NOMO-1 treated with dmso at 0.1 percent for 144 hours (cell line): ENCODE data around the gene CIAPIN1.

Experiments
- DNase-seq: peaks from one replicate; lab custom pipeline; 2025; ENCODE audit not compliant: unreplicated experiment; lab: John Stamatoyannopoulos, UW

The CIAPIN1 gene

DNA sequence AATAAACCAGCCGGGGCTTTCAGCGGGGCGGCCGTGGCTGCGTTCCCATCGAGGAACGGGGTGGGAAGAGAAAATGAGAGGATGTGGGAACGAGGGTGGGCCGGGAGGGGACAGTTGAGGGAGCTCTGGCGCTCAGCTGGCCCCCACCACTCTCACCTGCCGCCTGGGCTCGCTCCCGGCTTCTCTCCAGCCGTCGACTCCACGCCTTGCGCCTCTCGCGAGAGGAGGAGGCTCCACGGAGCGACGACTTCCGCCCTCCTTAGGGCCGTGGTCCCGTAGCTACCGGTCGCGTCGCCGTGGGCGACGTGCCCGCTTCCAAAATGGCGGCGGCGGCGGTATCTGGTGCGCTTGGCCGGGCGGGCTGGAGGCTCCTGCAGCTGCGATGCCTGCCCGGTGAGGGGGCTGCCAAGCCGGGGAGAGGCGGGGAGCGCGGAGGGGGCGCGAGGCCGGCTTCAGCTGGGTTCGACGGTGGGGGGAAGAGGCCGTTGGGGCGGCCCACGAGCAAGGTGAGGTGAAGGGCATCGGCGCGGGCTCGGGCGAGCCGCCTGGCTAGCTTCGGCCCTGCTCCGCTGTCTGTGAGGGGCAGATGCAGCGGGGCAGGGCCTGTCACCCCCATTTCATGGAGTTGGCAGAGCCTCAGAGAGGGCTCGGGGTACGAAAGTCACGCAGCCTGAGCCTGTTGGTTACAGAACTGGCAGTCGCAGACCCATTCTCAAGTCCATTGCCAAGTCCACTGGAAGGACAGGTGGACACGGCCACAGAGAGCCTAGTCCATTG lies at the start of gene CIAPIN1, which contains the start of gene COQ9:
TSS of gene CIAPIN1 (minus strand) at position 200 of the 777 bp plus-strand sequence. CDS start 6,457 bp downstream, outside the sequence.
TSS of gene COQ9 (plus strand) at position 294 of the 777 bp plus-strand sequence. CDS start at position 321, 27 bp downstream.
- peak; percentile 84 for DNase-seq

DNA sequence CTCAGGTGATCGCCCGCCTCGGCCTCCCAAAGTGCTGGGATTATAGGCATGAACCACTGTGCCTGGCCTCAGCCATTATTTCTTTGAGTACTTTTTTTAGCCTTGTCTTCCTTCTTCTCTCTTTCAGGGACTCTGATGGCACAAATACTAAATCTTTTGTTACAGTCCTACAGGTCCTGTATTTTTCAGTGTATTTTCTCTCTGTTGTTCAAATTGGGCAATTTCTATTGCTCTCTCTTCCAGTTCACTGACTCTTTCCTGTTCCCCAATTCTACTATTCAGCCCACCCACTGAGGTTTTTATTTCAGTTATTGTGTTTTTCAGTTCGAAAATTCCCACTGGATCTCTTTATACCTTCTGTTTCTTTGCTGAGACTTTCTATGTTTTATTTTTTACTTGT lies 46.6 kb upstream of the CIAPIN1 start:
- DNase-seq = no peak

DNA sequence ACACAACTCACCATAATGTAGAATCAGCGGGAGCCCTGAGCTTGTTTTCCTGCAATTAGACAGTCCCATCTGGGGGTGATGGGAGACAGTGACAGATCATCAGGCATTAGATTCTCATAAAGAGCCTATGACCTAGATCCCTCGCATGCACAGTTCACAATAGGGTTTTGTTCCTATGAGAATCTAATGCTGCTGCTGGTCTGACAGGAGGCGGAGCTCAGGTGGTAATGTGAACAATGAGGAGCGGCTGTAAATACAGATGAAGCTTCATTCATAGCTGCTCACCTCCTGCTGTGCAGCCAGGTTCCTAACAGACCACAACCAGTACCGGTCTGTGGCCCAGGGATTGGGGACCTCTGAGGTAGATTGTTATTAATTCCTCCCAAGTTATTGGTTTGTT lies 42.0 kb upstream of the CIAPIN1 start:
- no peak for DNase-seq

GRCh38 chr16:57486858-57487834 lies 40.0 kb upstream of the CIAPIN1 start:
- no peak for DNase-seq

DNA sequence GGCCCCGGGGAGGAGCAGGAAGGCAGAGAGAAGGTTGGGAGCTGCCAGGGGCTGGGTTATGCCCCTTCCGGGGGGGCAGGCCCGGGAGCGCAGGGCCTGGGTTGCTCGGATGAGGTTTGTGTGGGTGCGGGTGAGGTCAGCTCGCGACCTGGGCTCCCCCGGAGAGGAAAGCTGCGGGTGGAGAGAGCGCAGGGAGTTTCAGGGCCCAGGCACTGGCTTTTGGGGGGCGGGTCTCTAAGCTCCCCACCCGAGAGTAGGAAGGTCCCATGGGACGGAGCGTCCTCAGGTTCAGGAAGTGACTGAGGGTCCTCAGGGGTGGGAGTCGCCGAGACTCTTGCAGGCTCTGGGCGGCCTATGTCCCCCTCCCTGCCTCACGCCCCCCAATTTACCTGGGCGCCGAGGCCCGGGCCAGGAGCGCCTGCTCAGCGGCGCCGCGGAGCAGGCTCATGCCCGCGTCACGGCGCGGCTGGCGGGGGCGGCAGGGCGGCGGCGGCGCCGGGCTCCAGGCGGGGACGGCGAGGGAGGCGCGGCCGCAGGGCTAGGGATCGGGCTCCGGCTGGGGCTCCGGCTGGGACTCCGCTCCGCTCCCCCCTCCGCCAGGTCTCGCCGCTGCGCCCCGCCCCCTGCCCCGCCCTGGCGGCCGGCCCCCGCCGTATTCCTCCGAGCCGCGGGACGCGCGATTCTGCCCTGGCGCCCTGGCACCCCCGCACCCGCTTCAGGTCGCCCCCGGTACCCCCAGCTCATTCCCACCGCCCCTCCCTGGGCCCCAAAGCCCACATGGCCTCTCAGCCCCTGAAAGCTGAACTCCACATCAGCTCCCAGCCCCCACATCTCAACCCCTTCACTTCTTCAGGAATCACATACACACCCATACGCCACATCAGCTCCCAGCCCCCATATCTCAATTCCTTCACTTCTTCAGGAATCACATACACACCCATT lies 39.0 kb upstream of the CIAPIN1 start, which contains the start of gene DOK4:
TSS of gene DOK4 (minus strand) at position 578 of the 942 bp plus-strand sequence. CDS start 6,986 bp downstream, outside the sequence.
- peak; percentile 50 for DNase-seq

- no peak for DNase-seq
Observed at GRCh38 chr16:57485091-57485915, 38.1 kb upstream of the CIAPIN1 start.

GRCh38 chr16:57484515-57485005 lies 37.4 kb upstream of the CIAPIN1 start:
- DNase-seq = no peak

DNA sequence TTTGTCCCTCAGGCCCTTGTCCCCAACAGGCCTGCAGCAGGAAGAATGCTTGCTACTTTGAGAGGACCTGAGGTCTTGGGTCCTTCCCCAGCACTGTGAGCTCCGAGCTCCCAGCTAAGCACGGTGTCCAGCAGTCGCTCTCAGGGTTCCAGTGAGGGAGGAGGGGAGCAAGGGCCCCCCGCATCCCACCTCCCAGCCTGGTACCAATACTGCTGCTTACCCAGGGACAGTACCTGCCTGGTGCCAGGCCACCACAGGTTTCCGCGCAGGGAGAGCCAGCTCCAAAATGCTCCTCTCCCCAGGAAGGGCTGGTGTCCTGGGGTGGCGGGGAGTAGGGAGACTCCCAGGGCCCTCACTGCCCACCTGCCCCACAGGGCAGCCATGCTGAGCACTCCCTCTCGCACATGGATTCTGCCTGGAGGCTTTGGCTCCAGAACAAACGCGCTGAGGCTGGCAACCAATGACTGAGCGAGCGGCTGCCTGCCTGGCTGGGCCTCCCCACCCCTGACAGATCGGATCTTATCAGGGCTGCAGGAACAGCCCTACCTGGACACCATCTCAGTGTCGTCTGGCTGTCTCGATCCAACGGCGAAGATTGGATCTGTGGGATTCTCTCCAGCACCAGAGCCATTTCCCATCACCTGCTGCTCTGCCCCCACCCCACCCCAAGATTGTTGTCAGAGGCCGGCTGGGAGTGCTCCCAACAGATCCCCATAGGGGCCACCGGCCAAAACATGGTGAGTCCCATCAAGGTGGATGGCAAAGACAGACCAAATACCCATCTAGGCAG lies 36.7 kb upstream of the CIAPIN1 start:
- no peak for DNase-seq

DNA sequence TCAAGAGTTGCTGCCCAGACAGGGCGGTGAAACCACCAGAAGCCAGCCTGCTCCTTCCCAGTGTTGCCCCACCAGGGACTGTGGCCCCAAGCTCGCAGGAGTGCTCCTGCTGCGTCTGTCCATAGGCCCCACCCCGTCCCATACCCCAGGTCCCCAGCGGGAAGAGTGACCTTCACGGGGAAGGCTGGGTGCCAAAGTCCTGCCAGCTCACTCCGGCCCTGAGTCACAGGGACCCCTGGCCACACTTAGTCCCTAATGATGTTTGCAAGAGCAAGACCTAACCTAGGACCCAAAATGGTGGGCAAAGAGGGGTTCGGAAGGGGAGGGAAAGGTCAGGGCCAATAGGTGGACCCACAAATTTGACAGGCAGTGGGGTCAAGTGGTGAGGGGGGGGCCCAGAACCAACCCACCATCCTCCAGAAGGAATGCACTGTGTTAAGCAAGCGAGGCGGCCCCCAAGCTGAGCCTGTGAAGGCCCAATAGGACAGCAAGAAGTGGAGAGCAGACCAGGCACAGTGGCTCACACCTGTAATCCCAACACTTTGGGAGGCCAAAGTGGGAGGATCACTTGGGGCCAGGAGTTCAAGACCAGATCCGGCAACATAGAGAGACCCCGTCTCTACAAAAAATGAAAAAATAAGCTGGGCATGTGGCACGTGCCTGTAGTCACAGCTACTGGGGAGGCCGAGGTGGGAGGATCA lies 35.8 kb upstream of the CIAPIN1 start:
- DNase-seq = no peak

GRCh38 chr16:57481421-57481820 lies 34.2 kb upstream of the CIAPIN1 start:
- DNase-seq = no peak

- DNase-seq = no peak
Observed at GRCh38 chr16:57480754-57481230, 33.6 kb upstream of the CIAPIN1 start.

GRCh38 chr16:57479976-57480753 lies 33.0 kb upstream of the CIAPIN1 start:
- no peak for DNase-seq

GRCh38 chr16:57479205-57479975 lies 32.2 kb upstream of the CIAPIN1 start:
- no peak for DNase-seq

- no peak for DNase-seq
Observed at GRCh38 chr16:57478396-57479204, 31.4 kb upstream of the CIAPIN1 start.

GRCh38 chr16:57477531-57478202 lies 30.5 kb upstream of the CIAPIN1 start:
- no peak for DNase-seq
